Measurements from ENCODE around the gene KLF7.

KLF7 gene

GRCh38 chr2:207133820-207134519 lies 31.8 kb downstream of the KLF7 start:
- TF ChIP-seq EGR1 (IDR thresholded peaks at IDR 0.05) (no peak), TAF1 (IDR thresholded peaks at IDR 0.05; ENCODE audit: low read depth) (no peak), USF1 (IDR thresholded peaks at IDR 0.05) (no peak), REST (IDR thresholded peaks at IDR 0.05; ENCODE audit: low read depth) (no peak), TCF12 (IDR thresholded peaks at IDR 0.05; ENCODE audit: low read depth) (no peak), RAD21 (IDR thresholded peaks at IDR 0.05; ENCODE audit: low read depth) (no peak), EP300 (IDR thresholded peaks at IDR 0.05; ENCODE audit: borderline replicate concordance) (no peak), CREB1 (IDR thresholded peaks at IDR 0.05; ENCODE audit: low read depth) (no peak), FOXM1 (IDR thresholded peaks at IDR 0.05; ENCODE audit: borderline replicate concordance, low read depth) (no peak), NFIC (IDR thresholded peaks at IDR 0.05) (no peak), MAX (IDR thresholded peaks at IDR 0.05) (no peak), CEBPB (IDR thresholded peaks at IDR 0.05) (no peak), ZBTB7A (IDR thresholded peaks at IDR 0.05; ENCODE audit: low read depth) (no peak), TEAD4 (IDR thresholded peaks at IDR 0.05) (no peak)

- TF ChIP-seq CEBPB (IDR thresholded peaks at IDR 0.05) (no peak), MAX (IDR thresholded peaks at IDR 0.05) (no peak), NFIC (IDR thresholded peaks at IDR 0.05) (no peak), ZBTB7A (IDR thresholded peaks at IDR 0.05; ENCODE audit: low read depth) (no peak), YY1 (IDR thresholded peaks at IDR 0.05; ENCODE audit: low read depth) (no peak), TEAD4 (IDR thresholded peaks at IDR 0.05) (no peak), TAF1 (IDR thresholded peaks at IDR 0.05; ENCODE audit: low read depth) (no peak), RAD21 (IDR thresholded peaks at IDR 0.05; ENCODE audit: low read depth) (no peak), TCF12 (IDR thresholded peaks at IDR 0.05; ENCODE audit: low read depth) (no peak), CREB1 (IDR thresholded peaks at IDR 0.05; ENCODE audit: low read depth) (no peak), USF1 (IDR thresholded peaks at IDR 0.05) (no peak)
These were observed 32.3 kb downstream of the KLF7 start for GRCh38 chr2:207133458-207133819.

- TF ChIP-seq FOXM1 (IDR thresholded peaks at IDR 0.05; ENCODE audit: borderline replicate concordance, low read depth) (no peak), USF1 (IDR thresholded peaks at IDR 0.05) (no peak), REST (IDR thresholded peaks at IDR 0.05; ENCODE audit: low read depth) (no peak), TEAD4 (IDR thresholded peaks at IDR 0.05) (no peak), EP300 (IDR thresholded peaks at IDR 0.05; ENCODE audit: borderline replicate concordance) (no peak), NFIC (IDR thresholded peaks at IDR 0.05) (no peak), CEBPB (IDR thresholded peaks at IDR 0.05) (no peak), MAX (IDR thresholded peaks at IDR 0.05) (no peak), EGR1 (IDR thresholded peaks at IDR 0.05) (no peak), RAD21 (IDR thresholded peaks at IDR 0.05; ENCODE audit: low read depth) (no peak), TCF12 (IDR thresholded peaks at IDR 0.05; ENCODE audit: low read depth) (no peak), YY1 (IDR thresholded peaks at IDR 0.05; ENCODE audit: low read depth) (no peak)
These were observed 33.7 kb downstream of the KLF7 start for GRCh38 chr2:207132019-207132418.

DNA sequence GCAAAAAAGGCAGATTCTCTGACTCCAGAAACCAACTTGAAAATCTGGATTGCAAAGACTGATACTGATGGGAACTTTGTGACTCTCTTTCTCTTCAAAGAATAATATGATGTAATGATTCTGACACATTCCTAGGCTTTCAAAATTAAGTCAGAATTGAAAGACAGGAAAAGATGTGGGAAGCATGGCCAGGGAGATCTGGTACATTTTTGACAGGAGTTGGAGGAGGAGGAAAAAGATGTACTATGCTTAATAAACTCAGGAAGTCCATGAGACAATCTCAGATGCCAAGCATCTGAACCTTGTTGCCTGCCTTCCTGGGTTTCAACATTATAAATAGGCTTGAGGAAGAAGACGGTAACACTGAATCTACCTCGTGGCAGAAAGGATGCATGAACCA lies 34.2 kb downstream of the KLF7 start:
- no peak for TF ChIP-seq MAX (IDR thresholded peaks at IDR 0.05)

DNA sequence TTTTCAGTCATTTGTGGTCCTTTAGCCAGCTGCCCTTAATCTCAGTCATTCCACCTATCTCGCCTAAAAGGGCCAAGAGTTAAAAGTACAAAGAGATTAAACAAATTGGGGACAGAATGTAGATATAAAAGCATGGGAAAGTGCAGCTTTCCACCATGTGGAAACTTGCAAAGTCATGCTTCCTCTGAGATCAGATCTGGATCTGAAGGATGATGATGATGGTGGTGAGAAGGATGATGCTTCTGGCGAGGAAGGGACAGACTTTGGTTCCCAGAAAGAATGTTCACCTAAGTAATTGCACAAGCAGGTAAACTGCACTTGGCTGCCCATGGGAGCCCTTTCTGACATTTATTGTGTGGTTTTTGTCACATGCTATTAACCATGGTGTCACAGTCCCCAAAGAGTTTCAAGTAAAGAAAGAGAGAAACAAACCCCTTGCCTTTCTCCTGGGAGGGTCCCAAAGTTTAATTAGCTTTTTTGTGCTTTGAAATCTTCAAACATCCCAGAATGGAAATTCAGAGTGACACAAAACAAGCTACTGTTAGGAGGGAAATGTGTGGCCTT lies 34.7 kb downstream of the KLF7 start:
- TF ChIP-seq EP300 (IDR thresholded peaks at IDR 0.05; ENCODE audit: borderline replicate concordance) (no peak), CEBPB (IDR thresholded peaks at IDR 0.05) (no peak), NFIC (IDR thresholded peaks at IDR 0.05) (no peak), USF1 (IDR thresholded peaks at IDR 0.05) (no peak), FOXM1 (IDR thresholded peaks at IDR 0.05; ENCODE audit: borderline replicate concordance, low read depth) (no peak), TAF1 (IDR thresholded peaks at IDR 0.05; ENCODE audit: low read depth) (no peak)

All from Ishikawa (cell line).